CD4-positive, CD25-positive, alpha-beta regulatory T cell (primary cell): Measurements from ENCODE around the gene FHAD1. TPM values are rescaled to one million over a fixed set of nuclear protein-coding genes. Genes with fewer than 3 reads are reported as not detected.
"Not testable (repeated sequence)": the region's sequence is repeated elsewhere in the genome, so short reads cannot be mapped to it uniquely, and the experiment has no call there.

Experiments used
- ATAC-seq, 2 donors: fragments of 150-1000 bp; cut with Tn5 transposase; one replicate each; pipeline ENCODE4 v1.10.0; 2021; ENCODE audit warnings: low read depth in 2 of 2, moderate number of reproducible peaks in 2 of 2, moderate library complexity in 1 of 2
- DNase-seq, 3 donors: peaks; one replicate each; pipeline versions ENCODE4 v3.0.0 to v3.0.0-alpha.2; 2012 to 2022; ENCODE audit warnings: mixed read lengths in 1 of 3
- H3K27ac ChIP-seq: one replicate; pipeline ENCODE4 v1.7.0; 2013; ENCODE audit warnings: mild to moderate bottlenecking, low read length; ENCODE audit not compliant: insufficient read depth, poor library complexity, severe bottlenecking
- H3K27me3 ChIP-seq: one replicate; pipeline ENCODE4 v1.7.0; 2013; ENCODE audit warnings: low read length; ENCODE audit not compliant: control insufficient read depth, insufficient read depth
- H3K36me3 ChIP-seq: one replicate; pipeline ENCODE4 v1.7.0; 2013; ENCODE audit warnings: mild to moderate bottlenecking, low read length, moderate library complexity; ENCODE audit not compliant: control insufficient read depth, insufficient read depth
- H3K4me1 ChIP-seq: 2 replicates; pipeline ENCODE4 v1.7.0; 2013; ENCODE audit warnings: mild to moderate bottlenecking, low read length; ENCODE audit not compliant: insufficient read depth, control insufficient read depth, poor library complexity, severe bottlenecking
- H3K4me3 ChIP-seq: one replicate; pipeline ENCODE4 v1.7.0; 2013; ENCODE audit warnings: low read depth, mild to moderate bottlenecking, low read length, moderate library complexity
- H3K9me3 ChIP-seq, 2 experiments: 1 replicate in 1 of 2; 2 replicates in 1 of 2; pipeline ENCODE4 v1.7.0; 2013; ENCODE audit warnings: low read length in 2 of 2, mild to moderate bottlenecking in 1 of 2, moderate library complexity in 1 of 2; ENCODE audit not compliant: control insufficient read depth in 2 of 2
- H3K27ac Mint-ChIP-seq, 3 donors: one replicate each; pipeline ENCODE4 v1.8.0; 2020 to 2022; ENCODE audit warnings: mild to moderate bottlenecking in 3 of 3, mixed read lengths in 3 of 3, moderate library complexity in 2 of 3
- H3K27me3 Mint-ChIP-seq: one replicate; pipeline ENCODE4 v1.8.0; 2022; ENCODE audit warnings: mild to moderate bottlenecking, mixed read lengths
- H3K36me3 Mint-ChIP-seq: one replicate; pipeline ENCODE4 v1.8.0; 2020; ENCODE audit warnings: mixed read lengths
- H3K4me1 Mint-ChIP-seq, 4 donors: one replicate each; pipeline ENCODE4 v1.8.0; 2020 to 2022; ENCODE audit warnings: mixed read lengths in 4 of 4, mild to moderate bottlenecking in 1 of 4
- H3K4me3 Mint-ChIP-seq, 4 donors: one replicate each; pipeline ENCODE4 v1.8.0; 2020 to 2022; ENCODE audit warnings: mild to moderate bottlenecking in 4 of 4, mixed read lengths in 4 of 4, moderate library complexity in 3 of 4
- H3K9me3 Mint-ChIP-seq, 7 donors: one replicate each; pipeline ENCODE4 v1.8.0; 2020 to 2022; ENCODE audit warnings: mixed read lengths in 7 of 7, mild to moderate bottlenecking in 3 of 7, moderate library complexity in 2 of 7
- polyA plus RNA-seq, 4 donors: library from polyadenylated mRNA; unstranded; fragments of 300-500 nt; fragmentation: Illumina TruSeq; gene quantifications; one replicate each; pipeline ENCODE4 v1.2.3, GENCODE V29; 2021
- total RNA-seq: library from RNA; stranded (reverse); gene quantifications from one replicate; pipeline ENCODE4 v1.2.3, GENCODE V29; 2022

The FHAD1 gene
- total and polyA plus RNA-seq, 5 donors from 2014 or later: not detected

GRCh38 chr1:15287035-15287979, 40.3 kb downstream of the FHAD1 start:
- H3K4me3 Mint-ChIP-seq: no peak overlapping the region
- ATAC-seq: no peak

GRCh38 chr1:15288173-15288926, 41.3 kb downstream of the FHAD1 start:
- Histone ChIP-seq H3K27ac (no peak overlapping the region), H3K27me3 (no peaks in the 10 kb centered on the region), H3K36me3 (no peaks in the 10 kb centered on the region), H3K4me3 (no peak overlapping the region), H3K9me3 (no peaks in the 10 kb centered on the region), H3K4me1 (no peaks in the 10 kb centered on the region)
- H3K4me3 Mint-ChIP-seq: no peak overlapping the region
- no peak for DNase-seq
- peak overlapping the region in 1 of 3 donors; percentile 76 for H3K27ac Mint-ChIP-seq
- H3K4me1 Mint-ChIP-seq: no peaks in the 10 kb centered on the region
- peaks cover 0 to 2% (median 2%) of the 10 kb centered on the region in 7 donors for H3K9me3 Mint-ChIP-seq
- H3K27me3 Mint-ChIP-seq: peaks cover 10% of the 10 kb centered on the region
- H3K36me3 Mint-ChIP-seq: no peaks in the 10 kb centered on the region
- no peak for ATAC-seq

More at GRCh38 chr1:15287035-15287979, 40.3 kb downstream of the FHAD1 start:
- Histone ChIP-seq H3K36me3 (no peaks in the 10 kb centered on the region), H3K27me3 (no peaks in the 10 kb centered on the region), H3K4me3 (no peak overlapping the region), H3K4me1 (no peaks in the 10 kb centered on the region), H3K27ac (no peak overlapping the region), H3K9me3 (no peaks in the 10 kb centered on the region)
- Mint-ChIP-seq H3K36me3 (no peaks in the 10 kb centered on the region), H3K27me3 (peaks cover 10% of the 10 kb centered on the region), H3K27ac (no peak overlapping the region), H3K9me3 (peaks cover 0 to 2% (median 2%) of the 10 kb centered on the region in 7 donors), H3K4me1 (no peaks in the 10 kb centered on the region)
- no peak for DNase-seq

- H3K27me3 Mint-ChIP-seq: peaks cover 10% of the 10 kb centered on the region
- H3K27ac Mint-ChIP-seq: no peak overlapping the region
- Histone ChIP-seq H3K4me3 (no peak overlapping the region), H3K4me1 (no peaks in the 10 kb centered on the region), H3K36me3 (no peaks in the 10 kb centered on the region), H3K27me3 (no peaks in the 10 kb centered on the region), H3K27ac (no peak overlapping the region), H3K9me3 (no peaks in the 10 kb centered on the region)
- no peak overlapping the region for H3K4me3 Mint-ChIP-seq
- H3K9me3 Mint-ChIP-seq: peaks cover 0 to 2% (median 2%) of the 10 kb centered on the region in 7 donors
- no peak for DNase-seq
- no peak for ATAC-seq
- H3K4me1 Mint-ChIP-seq: no peaks in the 10 kb centered on the region
- no peaks in the 10 kb centered on the region for H3K36me3 Mint-ChIP-seq
These were observed 42.2 kb downstream of the FHAD1 start for GRCh38 chr1:15289251-15289651.

GRCh38 chr1:15290382-15290781, 43.4 kb downstream of the FHAD1 start:
- no peaks in the 10 kb centered on the region for H3K4me1 Mint-ChIP-seq
- H3K27ac Mint-ChIP-seq: peak overlapping the region in 1 of 3 donors; percentile 63
- DNase-seq (peak in 1 of 3 donors; percentile 14), ATAC-seq (no peak)
- H3K27ac ChIP-seq: no peak overlapping the region
- H3K9me3 Mint-ChIP-seq: peaks cover 0 to 2% (median 0%) of the 10 kb centered on the region in 7 donors
- no peaks in the 10 kb centered on the region for H3K4me1 ChIP-seq
- H3K27me3 Mint-ChIP-seq: peaks cover 4% of the 10 kb centered on the region
- no peak overlapping the region for H3K4me3 Mint-ChIP-seq
- H3K27me3 ChIP-seq: no peaks in the 10 kb centered on the region
- H3K4me3 ChIP-seq: no peak overlapping the region
- no peaks in the 10 kb centered on the region for H3K36me3 ChIP-seq
- no peaks in the 10 kb centered on the region for H3K36me3 Mint-ChIP-seq
- H3K9me3 ChIP-seq: no peaks in the 10 kb centered on the region

GRCh38 chr1:15295696-15296095, 48.7 kb downstream of the FHAD1 start:
- no peaks in the 10 kb centered on the region for H3K36me3 Mint-ChIP-seq
- Histone ChIP-seq H3K9me3 (peaks cover 0 to 4% of the 10 kb centered on the region in 2 experiments), H3K27me3 (no peaks in the 10 kb centered on the region), H3K36me3 (no peaks in the 10 kb centered on the region), H3K4me3 (no peak overlapping the region), H3K4me1 (no peaks in the 10 kb centered on the region), H3K27ac (no peak overlapping the region)
- H3K9me3 Mint-ChIP-seq: peaks cover 0 to 5% (median 0%) of the 10 kb centered on the region in 7 donors
- H3K27me3 Mint-ChIP-seq: no peaks in the 10 kb centered on the region
- DNase-seq (no peak), ATAC-seq (no peak)
- no peak overlapping the region for H3K4me3 Mint-ChIP-seq
- no peaks in the 10 kb centered on the region for H3K4me1 Mint-ChIP-seq
- H3K27ac Mint-ChIP-seq: no peak overlapping the region

GRCh38 chr1:15296585-15297321, 49.7 kb downstream of the FHAD1 start:
- Mint-ChIP-seq H3K9me3 (peaks cover 0 to 5% (median 0%) of the 10 kb centered on the region in 7 donors), H3K4me3 (no peak overlapping the region), H3K27me3 (no peaks in the 10 kb centered on the region), H3K4me1 (no peaks in the 10 kb centered on the region), H3K27ac (no peak overlapping the region), H3K36me3 (no peaks in the 10 kb centered on the region)
- DNase-seq: peak in 1 of 3 donors; percentile 38
- Histone ChIP-seq H3K4me3 (no peak overlapping the region), H3K4me1 (no peaks in the 10 kb centered on the region), H3K36me3 (no peaks in the 10 kb centered on the region), H3K9me3 (peaks cover 0 to 4% of the 10 kb centered on the region in 2 experiments), H3K27me3 (no peaks in the 10 kb centered on the region), H3K27ac (no peak overlapping the region)
- no peak for ATAC-seq

GRCh38 chr1:15297975-15298374, 51.0 kb downstream of the FHAD1 start:
- not testable (repeated sequence) for DNase-seq, H3K27ac Mint-ChIP-seq, H3K36me3 Mint-ChIP-seq, H3K4me1 Mint-ChIP-seq, H3K4me3 ChIP-seq, H3K36me3 ChIP-seq, H3K4me1 ChIP-seq, H3K4me3 Mint-ChIP-seq, H3K9me3 Mint-ChIP-seq, ATAC-seq, H3K27me3 Mint-ChIP-seq, H3K27me3 ChIP-seq, H3K27ac ChIP-seq, H3K9me3 ChIP-seq
